Gastrocnemius medialis (tissue), 4 donors: Measurements from ENCODE around the gene SCLT1.

Experiments used
- POLR2A ChIP-seq, 2 donors: fragments of 450-650 bp; IDR thresholded peaks; one replicate each; pipeline ENCODE4 v1.6.1; 2017; ENCODE audit warnings: antibody characterized with exemption in 2 of 2, mild to moderate bottlenecking in 2 of 2, moderate library complexity in 2 of 2
- TF ChIP-seq, protein P1 (sequence below), 5 experiments: fragments of 450-650 bp in 3 of 5; fragments of 200-600 bp in 2 of 5; sonication (generic) in 2 of 5; IDR thresholded peaks in 4 of 5; conservative IDR thresholded peaks in 1 of 5; 1 replicate in 4 of 5; 2 replicates in 1 of 5; pipeline ENCODE4 v1.5.1; 2016 to 2019; ENCODE audit warnings: antibody characterized with exemption in 5 of 5, mild to moderate bottlenecking in 3 of 5, moderate library complexity in 3 of 5

DNA sequence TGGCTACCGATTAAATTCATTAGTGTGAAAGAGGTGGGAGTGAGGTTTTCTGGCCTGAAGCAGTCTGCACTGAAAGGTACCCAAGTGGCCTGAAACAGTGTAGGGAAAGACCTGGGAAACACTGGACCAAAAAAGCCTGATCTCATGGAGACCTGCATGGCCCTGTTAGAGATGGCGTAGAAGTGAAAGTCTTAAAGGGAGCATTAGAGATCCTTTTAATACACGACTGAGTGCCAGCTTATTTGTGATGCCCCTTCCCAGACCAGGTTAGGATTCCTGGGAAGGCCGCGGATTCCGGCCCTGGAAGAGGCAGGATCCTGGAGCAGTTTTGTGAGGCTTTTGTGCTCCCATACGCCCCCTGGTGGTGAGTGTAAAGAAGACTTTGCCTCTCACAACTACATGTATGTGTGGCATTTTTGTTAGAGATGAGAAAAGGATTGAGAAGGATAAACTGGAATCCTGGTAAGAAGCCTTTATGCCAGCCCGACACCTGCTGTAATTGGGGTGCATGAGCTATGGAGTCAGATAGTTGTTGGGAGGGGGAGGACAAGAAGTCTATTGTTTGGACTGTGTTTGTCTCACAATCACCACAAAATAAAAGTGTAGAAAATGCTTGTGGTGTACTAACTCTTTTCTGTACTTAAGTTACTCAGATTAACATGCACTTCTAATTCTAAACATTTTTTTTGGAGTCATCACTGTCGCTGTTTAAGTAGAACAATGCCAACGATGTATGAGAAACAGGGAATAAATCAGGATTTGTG is 229.8 kb downstream of the SCLT1 start:
- TF ChIP-seq, protein P1, sequence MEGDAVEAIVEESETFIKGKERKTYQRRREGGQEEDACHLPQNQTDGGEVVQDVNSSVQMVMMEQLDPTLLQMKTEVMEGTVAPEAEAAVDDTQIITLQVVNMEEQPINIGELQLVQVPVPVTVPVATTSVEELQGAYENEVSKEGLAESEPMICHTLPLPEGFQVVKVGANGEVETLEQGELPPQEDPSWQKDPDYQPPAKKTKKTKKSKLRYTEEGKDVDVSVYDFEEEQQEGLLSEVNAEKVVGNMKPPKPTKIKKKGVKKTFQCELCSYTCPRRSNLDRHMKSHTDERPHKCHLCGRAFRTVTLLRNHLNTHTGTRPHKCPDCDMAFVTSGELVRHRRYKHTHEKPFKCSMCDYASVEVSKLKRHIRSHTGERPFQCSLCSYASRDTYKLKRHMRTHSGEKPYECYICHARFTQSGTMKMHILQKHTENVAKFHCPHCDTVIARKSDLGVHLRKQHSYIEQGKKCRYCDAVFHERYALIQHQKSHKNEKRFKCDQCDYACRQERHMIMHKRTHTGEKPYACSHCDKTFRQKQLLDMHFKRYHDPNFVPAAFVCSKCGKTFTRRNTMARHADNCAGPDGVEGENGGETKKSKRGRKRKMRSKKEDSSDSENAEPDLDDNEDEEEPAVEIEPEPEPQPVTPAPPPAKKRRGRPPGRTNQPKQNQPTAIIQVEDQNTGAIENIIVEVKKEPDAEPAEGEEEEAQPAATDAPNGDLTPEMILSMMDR (IDR thresholded peaks at IDR 0.05 in 4 of 5, conservative IDR thresholded peaks at IDR 0.05 in 1 of 5) = peak; percentile 68 to 91 (median 88)
- TF ChIP-seq POLR2A (IDR thresholded peaks at IDR 0.05) = no peak
